ENCODE data around the gene VWF.

DNA sequence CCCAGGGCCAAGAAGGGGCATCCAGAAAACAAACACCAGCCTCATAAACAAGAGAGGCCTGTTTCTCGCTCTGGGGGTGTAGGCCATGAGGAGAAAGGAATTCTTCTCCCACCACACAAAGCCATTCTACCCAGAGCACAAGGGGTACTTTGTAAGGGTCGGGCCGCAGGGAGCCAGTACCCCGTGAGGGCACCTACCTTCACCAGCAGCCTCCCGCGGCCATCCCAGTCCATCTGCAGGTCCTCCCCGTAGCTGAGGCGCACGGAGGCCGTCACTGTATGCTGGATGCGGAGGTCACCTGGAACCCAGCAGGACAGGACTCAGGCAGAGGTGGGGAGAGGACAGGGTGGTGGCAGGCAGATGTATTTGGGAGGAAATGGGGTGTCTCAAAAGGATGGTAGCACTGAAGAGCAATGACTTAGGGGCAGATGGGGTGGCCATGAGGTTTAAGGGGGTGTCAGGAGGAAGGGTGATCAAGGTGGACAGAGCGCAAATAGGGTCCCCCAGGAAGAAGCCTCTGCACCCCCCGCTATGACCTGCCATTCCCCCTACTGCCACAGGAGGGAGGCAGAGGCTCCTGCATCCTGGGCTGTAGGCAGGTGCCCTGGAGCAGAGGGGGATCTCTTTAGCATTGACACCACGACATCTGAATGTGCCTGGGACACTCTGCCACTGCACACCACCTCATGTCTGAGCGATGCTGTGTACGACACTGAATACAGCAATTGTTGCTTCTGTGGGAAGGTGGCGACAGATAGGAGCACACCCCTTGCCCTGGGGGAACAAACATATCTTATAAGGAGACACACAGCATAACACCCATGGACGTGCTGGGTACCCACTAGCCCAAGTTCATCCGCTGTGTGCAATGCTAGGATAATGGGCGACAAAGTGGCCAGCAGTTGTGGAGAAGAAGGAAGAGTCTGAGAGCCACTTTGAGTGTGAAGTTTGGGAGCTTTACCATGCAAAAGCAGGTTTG is 61.4 kb downstream of the VWF start:
- TF ChIP-seq, protein P1, sequence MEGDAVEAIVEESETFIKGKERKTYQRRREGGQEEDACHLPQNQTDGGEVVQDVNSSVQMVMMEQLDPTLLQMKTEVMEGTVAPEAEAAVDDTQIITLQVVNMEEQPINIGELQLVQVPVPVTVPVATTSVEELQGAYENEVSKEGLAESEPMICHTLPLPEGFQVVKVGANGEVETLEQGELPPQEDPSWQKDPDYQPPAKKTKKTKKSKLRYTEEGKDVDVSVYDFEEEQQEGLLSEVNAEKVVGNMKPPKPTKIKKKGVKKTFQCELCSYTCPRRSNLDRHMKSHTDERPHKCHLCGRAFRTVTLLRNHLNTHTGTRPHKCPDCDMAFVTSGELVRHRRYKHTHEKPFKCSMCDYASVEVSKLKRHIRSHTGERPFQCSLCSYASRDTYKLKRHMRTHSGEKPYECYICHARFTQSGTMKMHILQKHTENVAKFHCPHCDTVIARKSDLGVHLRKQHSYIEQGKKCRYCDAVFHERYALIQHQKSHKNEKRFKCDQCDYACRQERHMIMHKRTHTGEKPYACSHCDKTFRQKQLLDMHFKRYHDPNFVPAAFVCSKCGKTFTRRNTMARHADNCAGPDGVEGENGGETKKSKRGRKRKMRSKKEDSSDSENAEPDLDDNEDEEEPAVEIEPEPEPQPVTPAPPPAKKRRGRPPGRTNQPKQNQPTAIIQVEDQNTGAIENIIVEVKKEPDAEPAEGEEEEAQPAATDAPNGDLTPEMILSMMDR (IDR thresholded peaks at IDR 0.05): peak in 1 of 3 donors; percentile 92
- no peak for TF ChIP-seq POLR2A (IDR thresholded peaks at IDR 0.05)
